NK-92 (cell line): ENCODE measurements around the gene SEPTIN1.
"Not testable (repeated sequence)": the region's sequence is repeated elsewhere in the genome, so short reads cannot be mapped to it uniquely, and the experiment has no call there.

Source experiments
- DNase-seq: peaks from one replicate; lab custom pipeline; 2025; ENCODE audit not compliant: unreplicated experiment; lab: John Stamatoyannopoulos, UW

SEPTIN1 gene

GRCh38 chr16:30342751-30343490, 39.4 kb downstream of the SEPTIN1 start:
- DNase-seq, result no peak

- DNase-seq, result not testable (repeated sequence)
These were observed 40.4 kb downstream of the SEPTIN1 start for GRCh38 chr16:30341971-30342370.

- DNase-seq, result no peak
These were observed 41.7 kb downstream of the SEPTIN1 start for GRCh38 chr16:30340621-30341020.

GRCh38 chr16:30338715-30339114, 43.6 kb downstream of the SEPTIN1 start:
- DNase-seq, result not testable (repeated sequence)

- not testable (repeated sequence) for DNase-seq
These were observed 44.4 kb downstream of the SEPTIN1 start for GRCh38 chr16:30337964-30338357.

- no peak for DNase-seq
These were observed 46.5 kb downstream of the SEPTIN1 start for GRCh38 chr16:30335598-30336474.

- not testable (repeated sequence) for DNase-seq
These were observed 47.2 kb downstream of the SEPTIN1 start for GRCh38 chr16:30335028-30335597.

GRCh38 chr16:30334473-30334989, 47.8 kb downstream of the SEPTIN1 start:
- not testable (repeated sequence) for DNase-seq
